HCT116 (cell line): ENCODE data around the gene ARHGAP21. TPM values are rescaled to one million over a fixed set of nuclear protein-coding genes. Genes with fewer than 3 reads are reported as not detected.

Experiments
- ATAC-seq: fragments of 200-7000 bp; cut with Tn5 transposase; 2 replicates; pipeline ENCODE4 v1.9.1; 2020; ENCODE audit warnings: mild to moderate bottlenecking, moderate library complexity
- BruUV-seq: library from RNA; stranded (reverse); fragments of 400-500 nt; replicated peaks from 2 replicates; lab custom pipeline; 2021; lab: Mats Ljungman, UMichigan
- CTCF ChIA-PET: fragments of 300-600 bp; sonication (Branson Sonifier 250); formaldehyde crosslinking; loops from one replicate; lab custom pipeline; 2021; ENCODE audit warnings: antibody characterized with exemption; lab: Charles Lee
- POLR2A ChIA-PET: fragments of 300-600, 350-600 bp; sonication (Branson Sonifier 250); formaldehyde crosslinking; loops from one replicate; lab custom pipeline; 2021; ENCODE audit warnings: antibody characterized with exemption; lab: Charles Lee
- RAD21 ChIA-PET, 2 experiments: fragments of 300-600 bp; sonication (Branson Sonifier 250); formaldehyde crosslinking; loops; one replicate each; lab custom pipeline; 2023; ENCODE audit warnings: low total read pairs in 2 of 2; ENCODE audit not compliant: uncharacterized antibody in 2 of 2, unreplicated experiment in 2 of 2, low non-redundant PET in 1 of 2; lab: Charles Lee
- DNase-seq: peaks from one replicate; pipeline ENCODE4 v3.0.0-alpha.2; 2010; ENCODE audit warnings: low read depth, low spot score
- H2AFZ ChIP-seq: fragments of 200-600 bp; shearing (Covaris generic), sonication (generic); 2 replicates; pipeline ENCODE4 v1.6.1; 2017; ENCODE audit warnings: low read depth, mixed run types, mixed read lengths, antibody characterized with exemption, low read length; ENCODE audit not compliant: poor library complexity, severe bottlenecking
- H3K27ac ChIP-seq: 2 replicates; pipeline ENCODE4 v1.5.1; 2012; ENCODE audit warnings: low read depth, low read length
- H3K27me3 ChIP-seq: fragments of 200-600 bp; sonication (generic); 2 replicates; pipeline ENCODE4 v1.6.1; 2016; ENCODE audit warnings: mixed run types, low read length, mixed read lengths; ENCODE audit not compliant: insufficient read depth
- H3K36me3 ChIP-seq, 2 experiments: fragments of 200-500 bp in 1 of 2; fragments of 200-600 bp in 1 of 2; sonication (Bioruptor generic) in 1 of 2; sonication (generic) in 1 of 2; 2 replicates each; pipeline versions ENCODE4 v1.5.1 to v1.6.1; 2014 to 2016; ENCODE audit warnings: low read length in 2 of 2, inconsistent platforms in 1 of 2, mixed read lengths in 1 of 2, mixed run types in 1 of 2; ENCODE audit not compliant: insufficient read depth in 2 of 2, control insufficient read depth in 1 of 2
- H3K4me1 ChIP-seq, 2 experiments: fragments of 200-600 bp in 1 of 2; sonication (generic) in 1 of 2; 2 replicates each; pipeline versions ENCODE4 v1.5.1 to v1.6.1; 2012 to 2017; ENCODE audit warnings: low read length in 2 of 2, inconsistent platforms in 1 of 2, mild to moderate bottlenecking in 1 of 2, mixed read lengths in 1 of 2, mixed run types in 1 of 2, moderate library complexity in 1 of 2; ENCODE audit not compliant: insufficient read depth in 2 of 2, control insufficient read depth in 1 of 2
- H3K4me2 ChIP-seq: fragments of 200-600 bp; sonication (generic); 2 replicates; pipeline ENCODE4 v1.6.1; 2017; ENCODE audit warnings: mixed run types, low read length, mixed read lengths
- H3K4me3 ChIP-seq, 2 experiments: fragments of 200-600 bp in 1 of 2; sonication (generic) in 1 of 2; replicated peaks in 1 of 2; 2 replicates each; pipeline ENCODE4 v1.5.1; 2011 to 2016; ENCODE audit warnings: low read length in 2 of 2, control low read depth in 1 of 2, low read depth in 1 of 2, mild to moderate bottlenecking in 1 of 2, mixed read lengths in 1 of 2, mixed run types in 1 of 2
- H3K79me2 ChIP-seq: fragments of 200-600 bp; sonication (generic); 2 replicates; pipeline ENCODE4 v1.6.1; 2017; ENCODE audit warnings: mild to moderate bottlenecking, mixed run types, low read length, moderate library complexity, mixed read lengths; ENCODE audit not compliant: insufficient read depth
- H3K9ac ChIP-seq: fragments of 200-600 bp; sonication (generic); 2 replicates; pipeline ENCODE4 v1.6.1; 2016; ENCODE audit warnings: low read length, mixed read lengths
- H3K9me2 ChIP-seq: fragments of 200-600 bp; sonication (generic), shearing (Covaris generic); 2 replicates; pipeline ENCODE4 v1.6.1; 2017; ENCODE audit warnings: mixed run types, mild to moderate bottlenecking, moderate library complexity; ENCODE audit not compliant: insufficient read depth
- H3K9me3 ChIP-seq, 2 experiments: fragments of 200-500 bp in 1 of 2; fragments of 200-600 bp in 1 of 2; sonication (Bioruptor generic) in 1 of 2; sonication (generic) in 1 of 2; 2 replicates each; pipeline ENCODE4 v1.6.1; 2014 to 2017; ENCODE audit warnings: low read length in 2 of 2, mixed read lengths in 2 of 2, inconsistent platforms in 1 of 2, low read depth in 1 of 2, mild to moderate bottlenecking in 1 of 2, mixed run types in 1 of 2, moderate library complexity in 1 of 2; ENCODE audit not compliant: control insufficient read depth in 1 of 2, insufficient read depth in 1 of 2
- H4K20me1 ChIP-seq: fragments of 200-600 bp; sonication (generic), shearing (Covaris generic); 2 replicates; pipeline ENCODE4 v1.6.1; 2017; ENCODE audit warnings: mixed run types, mild to moderate bottlenecking, moderate library complexity; ENCODE audit not compliant: insufficient read depth
- CEBPB ChIP-seq: IDR thresholded peaks from 2 replicates; pipeline ENCODE4 v1.6.1; 2012; ENCODE audit warnings: low read depth
- EZH2 ChIP-seq: fragments of 200-600 bp; sonication (generic); IDR thresholded peaks from 2 replicates; pipeline ENCODE4 v1.6.1; 2017; ENCODE audit warnings: antibody characterized with exemption, mixed run types
- MAX ChIP-seq: IDR thresholded peaks from 2 replicates; pipeline ENCODE4 v1.6.1; 2012
- POLR2A ChIP-seq: IDR thresholded peaks from 2 replicates; pipeline ENCODE4 v1.7.0; 2011; ENCODE audit warnings: borderline replicate concordance; ENCODE audit not compliant: insufficient read depth, insufficient read length; ENCODE audit errors: extremely low read depth
- POLR2AphosphoS5 ChIP-seq: IDR thresholded peaks from 2 replicates; pipeline ENCODE4 v1.6.1; 2011; ENCODE audit warnings: mild to moderate bottlenecking, low read depth, low read length, moderate library complexity
- REST ChIP-seq: IDR thresholded peaks from 2 replicates; pipeline ENCODE4 v1.6.1; 2012; ENCODE audit warnings: low read depth
- SIN3A ChIP-seq: IDR thresholded peaks from 2 replicates; pipeline ENCODE4 v1.6.1; 2012; ENCODE audit warnings: low read depth
- SRF ChIP-seq: IDR thresholded peaks from 2 replicates; pipeline ENCODE4 v1.6.1; 2012; ENCODE audit warnings: low read depth
- YY1 ChIP-seq: IDR thresholded peaks from 2 replicates; pipeline ENCODE4 v1.6.1; 2011; ENCODE audit warnings: low read length, low read depth, moderate library complexity, mild to moderate bottlenecking; ENCODE audit not compliant: insufficient replicate concordance; ENCODE audit errors: extremely low read depth
- ZBTB33 ChIP-seq: IDR thresholded peaks from 2 replicates; pipeline ENCODE4 v1.6.1; 2011; ENCODE audit warnings: mild to moderate bottlenecking, low read length, moderate library complexity; ENCODE audit not compliant: insufficient replicate concordance; ENCODE audit errors: extremely low read depth
- ZFX ChIP-seq: fragments of 450-650 bp; IDR thresholded peaks from 2 replicates; pipeline ENCODE4 v1.6.1; 2017
- intact Hi-C: fragments of 100-400 bp; cut with micrococcal nuclease; formaldehyde crosslinking; loops from 2 replicates; pipeline ENCODE4 v1.10.0; 2022
- total RNA-seq: library from RNA; stranded (reverse); gene quantifications from one replicate; pipeline ENCODE4 v1.2.1, GENCODE V29; 2021; ENCODE audit not compliant: unreplicated experiment
- TF ChIP-seq, protein P1 (sequence below), 3 experiments: fragments of 200-600 bp in 1 of 3; sonication (generic) in 1 of 3; IDR thresholded peaks in 2 of 3; conservative IDR thresholded peaks in 1 of 3; 2 replicates each; pipeline ENCODE4 v1.5.1; 2012 to 2017; ENCODE audit warnings: low read depth in 2 of 3, low read length in 2 of 3, antibody characterized with exemption in 1 of 3, borderline replicate concordance in 1 of 3, control low read depth in 1 of 3, mild to moderate bottlenecking in 1 of 3, mixed read lengths in 1 of 3, mixed run types in 1 of 3, moderate library complexity in 1 of 3; ENCODE audit not compliant: insufficient read depth in 1 of 3

ARHGAP21 gene
- total RNA-seq, 1 experiment from 2014 or later: 47.7 TPM

DNA sequence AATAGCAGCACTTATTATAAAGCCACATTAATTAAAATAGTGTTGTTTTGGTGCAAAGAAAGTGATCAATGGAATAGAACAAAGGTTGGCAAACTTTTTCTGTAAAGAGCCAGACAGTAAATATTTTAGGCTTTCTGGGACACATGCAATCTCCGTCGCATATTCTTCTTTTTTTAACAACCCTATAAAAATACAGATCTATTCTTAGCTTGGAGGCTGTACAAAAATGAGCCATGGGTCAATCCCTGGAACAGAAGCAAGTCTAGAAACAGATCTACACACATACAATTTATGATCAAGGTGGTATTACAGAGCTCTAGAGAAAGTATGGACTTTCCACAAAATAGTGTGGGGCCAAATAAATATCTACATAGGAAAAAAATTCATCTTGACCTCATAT, 71.8 kb downstream of the ARHGAP21 start:
- intact Hi-C loops: no loop called here
- ChIA-PET POLR2A (no interaction called here), CTCF (no interaction called here), RAD21 (no interaction called here)
- H3K4me1 ChIP-seq: no peaks in the 10 kb centered on the region
- H3K36me3 ChIP-seq: no peaks in the 10 kb centered on the region
- H4K20me1 ChIP-seq: no peaks in the 10 kb centered on the region
- H3K9ac ChIP-seq: no peak overlapping the region
- H3K9me3 ChIP-seq: no peaks in the 10 kb centered on the region
- H3K79me2 ChIP-seq: no peaks in the 10 kb centered on the region
- no peak overlapping the region for H3K27ac ChIP-seq
- H2AFZ ChIP-seq: no peak overlapping the region
- no peaks in the 10 kb centered on the region for H3K27me3 ChIP-seq
- no peak for ATAC-seq
- no peak overlapping the region for H3K4me2 ChIP-seq
- H3K4me3 ChIP-seq: no peak overlapping the region
- TF ChIP-seq EZH2 (no peak), ZFX (no peak), SIN3A (no peak), POLR2A (no peak), MAX (no peak), POLR2AphosphoS5 (no peak), REST (no peak), CEBPB (no peak), ZBTB33 (no peak), YY1 (no peak), SRF (no peak)
- TF ChIP-seq, protein P1, sequence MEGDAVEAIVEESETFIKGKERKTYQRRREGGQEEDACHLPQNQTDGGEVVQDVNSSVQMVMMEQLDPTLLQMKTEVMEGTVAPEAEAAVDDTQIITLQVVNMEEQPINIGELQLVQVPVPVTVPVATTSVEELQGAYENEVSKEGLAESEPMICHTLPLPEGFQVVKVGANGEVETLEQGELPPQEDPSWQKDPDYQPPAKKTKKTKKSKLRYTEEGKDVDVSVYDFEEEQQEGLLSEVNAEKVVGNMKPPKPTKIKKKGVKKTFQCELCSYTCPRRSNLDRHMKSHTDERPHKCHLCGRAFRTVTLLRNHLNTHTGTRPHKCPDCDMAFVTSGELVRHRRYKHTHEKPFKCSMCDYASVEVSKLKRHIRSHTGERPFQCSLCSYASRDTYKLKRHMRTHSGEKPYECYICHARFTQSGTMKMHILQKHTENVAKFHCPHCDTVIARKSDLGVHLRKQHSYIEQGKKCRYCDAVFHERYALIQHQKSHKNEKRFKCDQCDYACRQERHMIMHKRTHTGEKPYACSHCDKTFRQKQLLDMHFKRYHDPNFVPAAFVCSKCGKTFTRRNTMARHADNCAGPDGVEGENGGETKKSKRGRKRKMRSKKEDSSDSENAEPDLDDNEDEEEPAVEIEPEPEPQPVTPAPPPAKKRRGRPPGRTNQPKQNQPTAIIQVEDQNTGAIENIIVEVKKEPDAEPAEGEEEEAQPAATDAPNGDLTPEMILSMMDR (IDR thresholded peaks at IDR 0.05 in 2 of 3, conservative IDR thresholded peaks at IDR 0.05 in 1 of 3; ENCODE audit: borderline replicate concordance in 1 of 3, insufficient read depth in 1 of 3, low read depth in 2 of 3, low read length in 2 of 3): no peak
- H3K9me2 ChIP-seq: no peaks in the 10 kb centered on the region
- no TSS peak for BruUV-seq
- no peak for DNase-seq
